ENCODE measurements around the gene LPXN.

GRCh38 chr11:58621586-58622262, 46.1 kb upstream of the LPXN start:
- no peak for TF ChIP-seq EP300 (IDR thresholded peaks at IDR 0.05)
- TF ChIP-seq, protein P1, sequence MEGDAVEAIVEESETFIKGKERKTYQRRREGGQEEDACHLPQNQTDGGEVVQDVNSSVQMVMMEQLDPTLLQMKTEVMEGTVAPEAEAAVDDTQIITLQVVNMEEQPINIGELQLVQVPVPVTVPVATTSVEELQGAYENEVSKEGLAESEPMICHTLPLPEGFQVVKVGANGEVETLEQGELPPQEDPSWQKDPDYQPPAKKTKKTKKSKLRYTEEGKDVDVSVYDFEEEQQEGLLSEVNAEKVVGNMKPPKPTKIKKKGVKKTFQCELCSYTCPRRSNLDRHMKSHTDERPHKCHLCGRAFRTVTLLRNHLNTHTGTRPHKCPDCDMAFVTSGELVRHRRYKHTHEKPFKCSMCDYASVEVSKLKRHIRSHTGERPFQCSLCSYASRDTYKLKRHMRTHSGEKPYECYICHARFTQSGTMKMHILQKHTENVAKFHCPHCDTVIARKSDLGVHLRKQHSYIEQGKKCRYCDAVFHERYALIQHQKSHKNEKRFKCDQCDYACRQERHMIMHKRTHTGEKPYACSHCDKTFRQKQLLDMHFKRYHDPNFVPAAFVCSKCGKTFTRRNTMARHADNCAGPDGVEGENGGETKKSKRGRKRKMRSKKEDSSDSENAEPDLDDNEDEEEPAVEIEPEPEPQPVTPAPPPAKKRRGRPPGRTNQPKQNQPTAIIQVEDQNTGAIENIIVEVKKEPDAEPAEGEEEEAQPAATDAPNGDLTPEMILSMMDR (IDR thresholded peaks at IDR 0.05): no peak

Measured in gastroesophageal sphincter (tissue), 3 donors.